CD4-positive, alpha-beta T cell (primary cell): ENCODE results near the gene SRPRB. TPM values are rescaled to one million over a fixed set of nuclear protein-coding genes. Genes with fewer than 3 reads are reported as not detected.

Experiments used
- ATAC-seq: fragments of 200-7000 bp; cut with Tn5 transposase; one replicate; pipeline ENCODE4 v1.10.0; 2022; ENCODE audit warnings: mild to moderate bottlenecking; ENCODE audit not compliant: poor library complexity
- CTCF ChIA-PET: fragments of 350-600 bp; sonication (Branson Sonifier 250); formaldehyde crosslinking; loops from one replicate; lab custom pipeline; 2021; ENCODE audit warnings: antibody characterized with exemption, inconsistent platforms; lab: Charles Lee
- POLR2A ChIA-PET: fragments of 350-600 bp; sonication (Branson Sonifier 250); formaldehyde crosslinking; loops from one replicate; lab custom pipeline; 2021; ENCODE audit warnings: antibody characterized with exemption, inconsistent platforms; lab: Charles Lee
- DNase-seq, 14 experiments: peaks; one replicate each; pipeline ENCODE4 v3.0.0-alpha.2; 2013 to 2020; ENCODE audit warnings: mixed read lengths in 2 of 14
- H3K27ac ChIP-seq, 2 donors: one replicate each; pipeline versions ENCODE4 v1.5.1 to v1.7.0; 2013; ENCODE audit warnings: low read length in 2 of 2, low read depth in 1 of 2, mild to moderate bottlenecking in 1 of 2
- H3K27me3 ChIP-seq, 2 experiments: 1 replicate in 1 of 2; 2 replicates in 1 of 2; pipeline versions ENCODE4 v1.6.1 to v1.7.0; 2013; ENCODE audit warnings: low read length in 2 of 2, control low read depth in 1 of 2, mild to moderate bottlenecking in 1 of 2, moderate library complexity in 1 of 2; ENCODE audit not compliant: insufficient read depth in 2 of 2, control insufficient read depth in 1 of 2
- H3K36me3 ChIP-seq: one replicate; pipeline ENCODE4 v1.6.1; 2013; ENCODE audit warnings: low read length, control low read depth; ENCODE audit not compliant: insufficient read depth
- H3K4me1 ChIP-seq: one replicate; pipeline ENCODE4 v1.6.1; 2013; ENCODE audit warnings: low read length, control low read depth; ENCODE audit not compliant: insufficient read depth
- H3K4me3 ChIP-seq: one replicate; pipeline ENCODE4 v1.5.1; 2013; ENCODE audit warnings: mild to moderate bottlenecking, low read length, moderate library complexity
- H3K9me3 ChIP-seq, 2 experiments: 1 replicate in 1 of 2; 2 replicates in 1 of 2; pipeline versions ENCODE4 v1.6.1 to v1.7.0; 2013; ENCODE audit warnings: low read length in 2 of 2, mild to moderate bottlenecking in 2 of 2, control low read depth in 1 of 2, moderate library complexity in 1 of 2; ENCODE audit not compliant: control insufficient read depth in 1 of 2, insufficient read depth in 1 of 2
- H3K27ac Mint-ChIP-seq: one replicate; pipeline ENCODE4 v1.8.0; 2020; ENCODE audit warnings: mixed read lengths
- H3K27me3 Mint-ChIP-seq: one replicate; pipeline ENCODE4 v1.8.0; 2021; ENCODE audit warnings: mixed read lengths
- H3K36me3 Mint-ChIP-seq: one replicate; pipeline ENCODE4 v1.8.0; 2021; ENCODE audit warnings: low read depth, mixed read lengths
- H3K4me1 Mint-ChIP-seq: one replicate; pipeline ENCODE4 v1.8.0; 2021; ENCODE audit warnings: low read depth, mixed read lengths
- H3K4me3 Mint-ChIP-seq: one replicate; pipeline ENCODE4 v1.8.0; 2020; ENCODE audit warnings: mild to moderate bottlenecking, mixed read lengths
- H3K9me3 Mint-ChIP-seq: one replicate; pipeline ENCODE4 v1.8.0; 2020; ENCODE audit warnings: mixed read lengths
- CTCF ChIP-seq: fragments of 200-600 bp; IDR thresholded peaks from one replicate; pipeline ENCODE4 v1.8.0; 2022; ENCODE audit warnings: antibody characterized with exemption, mild to moderate bottlenecking
- intact Hi-C, 2 experiments: fragments of 100-400 bp; cut with DNase I in 1 of 2; cut with micrococcal nuclease in 1 of 2; formaldehyde crosslinking; loops; one replicate each; pipeline versions ENCODE4 v1.15.1 to v1.9.0; 2023 to 2025; cut with DNase I, micrococcal nuclease
- total RNA-seq, 174 experiments: library from RNA in 2 of 174; stranded (reverse) in 2 of 174; gene quantifications; one replicate each; pipeline ENCODE4 v1.2.3 and lab custom pipeline; 2021 to 2026

The SRPRB gene
- total RNA-seq, 2 experiments from 2014 or later: 19.1 to 19.9 TPM

GRCh38 chr3:133864616-133865015 lies 59.0 kb downstream of the SRPRB start:
- H3K27ac Mint-ChIP-seq: no peak overlapping the region
- no peak overlapping the region for H3K4me3 Mint-ChIP-seq
- ChIA-PET POLR2A (no interaction called here), CTCF (no interaction called here)
- Histone ChIP-seq H3K27me3 (no peaks in the 10 kb centered on the region), H3K9me3 (no peaks in the 10 kb centered on the region), H3K36me3 (no peaks in the 10 kb centered on the region), H3K4me3 (no peak overlapping the region), H3K4me1 (no peaks in the 10 kb centered on the region), H3K27ac (no peak overlapping the region)
- DNase-seq (no peak), ATAC-seq (no peak)
- H3K36me3 Mint-ChIP-seq: no peaks in the 10 kb centered on the region
- H3K4me1 Mint-ChIP-seq: no peaks in the 10 kb centered on the region
- intact Hi-C loops: no loop called here
- H3K27me3 Mint-ChIP-seq: peaks cover 9% of the 10 kb centered on the region
- no peaks in the 10 kb centered on the region for H3K9me3 Mint-ChIP-seq
- no peak for TF ChIP-seq CTCF

DNA sequence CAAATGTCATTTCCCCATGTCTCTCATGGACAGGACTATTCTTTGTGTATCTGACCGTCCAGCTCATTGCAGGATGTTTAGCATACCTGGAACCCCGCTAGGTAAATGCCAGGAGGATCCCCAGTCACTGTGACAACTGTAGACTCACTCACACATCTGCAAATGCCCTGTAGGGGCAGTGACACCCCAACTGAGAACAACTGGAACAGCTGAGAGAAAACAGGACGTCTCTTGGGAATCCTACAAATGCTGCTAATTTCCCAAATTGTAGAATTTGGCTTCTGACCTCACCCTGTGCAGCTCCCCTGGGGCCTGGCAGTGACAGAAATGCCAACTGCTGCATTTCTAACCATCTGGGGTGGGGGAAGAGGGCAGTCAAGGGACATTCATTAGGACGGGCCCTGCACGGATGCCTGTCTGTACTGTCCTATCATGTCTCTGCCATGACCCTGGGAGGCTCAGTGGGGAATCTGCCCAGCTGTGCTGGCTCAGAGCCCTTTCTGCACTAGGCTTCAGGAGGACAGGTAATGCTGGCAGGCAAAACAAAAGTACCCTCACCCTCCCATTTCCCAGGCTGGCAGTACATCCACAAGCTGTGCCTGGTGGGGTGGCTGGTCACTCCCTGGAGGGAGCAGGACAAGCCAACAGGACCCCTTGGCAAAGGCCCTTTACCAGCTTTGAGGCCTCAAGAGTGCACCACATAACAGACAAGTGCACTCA lies 59.7 kb downstream of the SRPRB start:
- H3K4me1 Mint-ChIP-seq: no peaks in the 10 kb centered on the region
- no peak for TF ChIP-seq CTCF
- CTCF ChIA-PET: no interaction called here
- no peak overlapping the region for H3K27ac ChIP-seq
- intact Hi-C loops: no loop called here
- peaks cover 13% of the 10 kb centered on the region for H3K27me3 Mint-ChIP-seq
- no peaks in the 10 kb centered on the region for H3K9me3 ChIP-seq
- DNase-seq (no peak), ATAC-seq (no peak)
- H3K9me3 Mint-ChIP-seq: no peaks in the 10 kb centered on the region
- no peaks in the 10 kb centered on the region for H3K36me3 Mint-ChIP-seq
- POLR2A ChIA-PET: no interaction called here
- no peaks in the 10 kb centered on the region for H3K27me3 ChIP-seq
- H3K36me3 ChIP-seq: no peaks in the 10 kb centered on the region
- no peak overlapping the region for H3K27ac Mint-ChIP-seq
- H3K4me3 Mint-ChIP-seq: no peak overlapping the region
- no peak overlapping the region for H3K4me3 ChIP-seq
- H3K4me1 ChIP-seq: no peaks in the 10 kb centered on the region

DNA sequence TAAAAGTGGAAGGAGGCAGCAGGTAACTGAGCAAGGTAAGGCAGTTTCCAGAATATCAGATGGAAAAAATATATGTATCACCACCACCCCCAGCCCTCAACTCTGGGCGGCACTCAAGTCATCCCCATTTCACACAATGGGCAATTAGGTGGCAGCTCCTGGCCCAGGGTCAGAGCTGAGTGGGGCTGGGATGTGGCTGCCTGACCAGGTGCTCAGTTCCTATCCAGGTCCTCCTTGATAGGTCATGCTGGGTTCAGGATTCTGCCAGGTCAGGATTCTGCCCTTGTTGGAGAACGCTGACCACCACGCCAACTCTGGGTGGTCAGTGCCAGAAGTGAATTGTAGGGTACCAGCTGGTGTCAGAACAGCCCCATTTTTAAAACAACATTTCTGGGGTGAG lies 60.5 kb downstream of the SRPRB start:
- intact Hi-C loops: no loop called here
- CTCF ChIA-PET: no interaction called here

More for the DNA sequence above, 60.5 kb downstream of the SRPRB start:
- no peak for DNase-seq
- H3K27me3 Mint-ChIP-seq: peaks cover 14% of the 10 kb centered on the region
- no peaks in the 10 kb centered on the region for H3K27me3 ChIP-seq
- ATAC-seq: no peak
- no peaks in the 10 kb centered on the region for H3K4me1 ChIP-seq
- no peak overlapping the region for H3K27ac ChIP-seq
- no peaks in the 10 kb centered on the region for H3K4me1 Mint-ChIP-seq
- H3K4me3 ChIP-seq: no peak overlapping the region
- no peaks in the 10 kb centered on the region for H3K9me3 ChIP-seq
- H3K4me3 Mint-ChIP-seq: no peak overlapping the region
- no peak for TF ChIP-seq CTCF
- H3K27ac Mint-ChIP-seq: no peak overlapping the region
- no peaks in the 10 kb centered on the region for H3K36me3 ChIP-seq
- no peaks in the 10 kb centered on the region for H3K36me3 Mint-ChIP-seq
- no peaks in the 10 kb centered on the region for H3K9me3 Mint-ChIP-seq
- POLR2A ChIA-PET: no interaction called here
